Esophagus muscularis mucosa (tissue), 4 donors: ENCODE data around the gene ZNF181.

ENCODE experiments used
- EP300 ChIP-seq: sonication (generic); formaldehyde crosslinking; IDR thresholded peaks from one replicate; pipeline ENCODE4 v1.6.1; 2017; ENCODE audit warnings: antibody characterized with exemption
- POLR2A ChIP-seq: fragments of 450-650 bp; IDR thresholded peaks from one replicate; pipeline ENCODE4 v1.6.1; 2017; ENCODE audit warnings: antibody characterized with exemption, moderate library complexity, mild to moderate bottlenecking, low read depth
- POLR2AphosphoS5 ChIP-seq, 2 donors: sonication (generic); formaldehyde crosslinking; IDR thresholded peaks; one replicate each; pipeline ENCODE4 v1.6.1; 2017; ENCODE audit warnings: antibody characterized with exemption in 2 of 2
- TF ChIP-seq, protein P1 (sequence below), 3 experiments: fragments of 200-600 bp in 2 of 3; fragments of 450-650 bp in 1 of 3; sonication (generic) in 2 of 3; IDR thresholded peaks; one replicate each; pipeline ENCODE4 v1.5.1; 2017 to 2019; ENCODE audit warnings: antibody characterized with exemption in 3 of 3, mild to moderate bottlenecking in 2 of 3, moderate library complexity in 1 of 3

DNA sequence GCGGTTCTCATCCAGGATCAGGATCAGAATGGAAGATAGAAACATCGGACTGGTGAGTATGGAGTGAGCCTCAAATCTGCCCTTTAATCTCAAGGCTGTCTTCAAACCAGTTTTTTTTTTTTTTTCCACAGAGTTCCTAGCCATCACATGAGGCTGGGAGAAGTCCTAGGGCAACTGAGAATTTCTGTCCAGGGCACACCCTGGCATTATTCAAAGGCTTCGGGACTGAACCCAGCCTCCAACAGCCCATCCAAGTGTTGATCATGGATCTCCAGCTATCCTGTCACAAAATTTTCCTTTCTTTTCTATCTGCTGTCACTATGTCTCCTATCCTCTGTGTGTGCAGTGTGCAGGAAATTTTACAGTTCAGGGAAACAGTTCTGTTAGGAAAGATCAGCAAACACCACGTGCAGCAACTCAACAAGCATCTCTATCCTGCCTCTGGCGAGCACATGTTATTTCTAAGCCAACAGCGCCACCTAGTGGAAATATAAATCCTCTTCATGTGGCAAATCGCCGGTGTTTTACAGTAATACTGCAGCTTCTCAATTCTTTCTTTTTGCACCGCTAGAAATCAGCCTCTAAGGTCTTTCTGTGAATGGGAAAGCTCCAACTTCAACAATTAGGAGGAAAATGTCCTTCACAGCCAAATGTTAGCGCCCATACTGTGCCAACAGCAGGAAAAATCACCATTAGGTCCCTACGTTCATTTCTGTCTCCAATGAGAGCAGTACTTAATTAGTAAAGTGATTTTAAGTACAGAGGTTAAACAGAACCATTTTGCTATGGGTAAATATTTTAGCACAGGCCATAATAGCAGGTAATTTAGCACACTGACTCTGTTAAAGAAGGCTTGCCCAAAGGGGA lies 21.4 kb upstream of the ZNF181 start:
- TF ChIP-seq, protein P1, sequence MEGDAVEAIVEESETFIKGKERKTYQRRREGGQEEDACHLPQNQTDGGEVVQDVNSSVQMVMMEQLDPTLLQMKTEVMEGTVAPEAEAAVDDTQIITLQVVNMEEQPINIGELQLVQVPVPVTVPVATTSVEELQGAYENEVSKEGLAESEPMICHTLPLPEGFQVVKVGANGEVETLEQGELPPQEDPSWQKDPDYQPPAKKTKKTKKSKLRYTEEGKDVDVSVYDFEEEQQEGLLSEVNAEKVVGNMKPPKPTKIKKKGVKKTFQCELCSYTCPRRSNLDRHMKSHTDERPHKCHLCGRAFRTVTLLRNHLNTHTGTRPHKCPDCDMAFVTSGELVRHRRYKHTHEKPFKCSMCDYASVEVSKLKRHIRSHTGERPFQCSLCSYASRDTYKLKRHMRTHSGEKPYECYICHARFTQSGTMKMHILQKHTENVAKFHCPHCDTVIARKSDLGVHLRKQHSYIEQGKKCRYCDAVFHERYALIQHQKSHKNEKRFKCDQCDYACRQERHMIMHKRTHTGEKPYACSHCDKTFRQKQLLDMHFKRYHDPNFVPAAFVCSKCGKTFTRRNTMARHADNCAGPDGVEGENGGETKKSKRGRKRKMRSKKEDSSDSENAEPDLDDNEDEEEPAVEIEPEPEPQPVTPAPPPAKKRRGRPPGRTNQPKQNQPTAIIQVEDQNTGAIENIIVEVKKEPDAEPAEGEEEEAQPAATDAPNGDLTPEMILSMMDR (IDR thresholded peaks at IDR 0.05): peak; percentile 78 to 87 (median 83)
- TF ChIP-seq POLR2A (no peak), POLR2AphosphoS5 (IDR thresholded peaks at IDR 0.05) (no peak), EP300 (no peak)
